Measurements from ENCODE around the gene ABCB4.

The ABCB4 gene

DNA sequence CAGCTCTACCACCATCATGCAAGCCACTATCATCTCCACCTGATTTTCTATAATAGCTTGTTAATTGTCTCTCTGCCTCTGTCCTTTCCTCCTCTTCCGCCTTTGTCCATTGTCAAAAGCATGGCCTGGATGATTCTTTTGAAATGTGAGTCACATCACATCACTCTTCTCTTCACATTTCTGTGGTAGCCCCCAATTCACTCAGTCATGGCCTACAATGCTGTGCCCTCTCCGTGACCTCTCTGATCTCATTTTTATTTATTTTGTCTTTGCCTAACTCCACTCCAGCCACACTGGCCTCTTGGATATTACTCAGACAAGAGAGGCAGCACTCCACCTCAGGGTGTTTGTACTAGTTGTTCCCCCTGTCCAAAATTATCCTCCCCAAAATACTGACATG lies 4.9 kb upstream of the ABCB4 start:
- DNase-seq (ENCODE audit: low read depth, low spot score), result peak; percentile 3
- TF ChIP-seq, protein P1, sequence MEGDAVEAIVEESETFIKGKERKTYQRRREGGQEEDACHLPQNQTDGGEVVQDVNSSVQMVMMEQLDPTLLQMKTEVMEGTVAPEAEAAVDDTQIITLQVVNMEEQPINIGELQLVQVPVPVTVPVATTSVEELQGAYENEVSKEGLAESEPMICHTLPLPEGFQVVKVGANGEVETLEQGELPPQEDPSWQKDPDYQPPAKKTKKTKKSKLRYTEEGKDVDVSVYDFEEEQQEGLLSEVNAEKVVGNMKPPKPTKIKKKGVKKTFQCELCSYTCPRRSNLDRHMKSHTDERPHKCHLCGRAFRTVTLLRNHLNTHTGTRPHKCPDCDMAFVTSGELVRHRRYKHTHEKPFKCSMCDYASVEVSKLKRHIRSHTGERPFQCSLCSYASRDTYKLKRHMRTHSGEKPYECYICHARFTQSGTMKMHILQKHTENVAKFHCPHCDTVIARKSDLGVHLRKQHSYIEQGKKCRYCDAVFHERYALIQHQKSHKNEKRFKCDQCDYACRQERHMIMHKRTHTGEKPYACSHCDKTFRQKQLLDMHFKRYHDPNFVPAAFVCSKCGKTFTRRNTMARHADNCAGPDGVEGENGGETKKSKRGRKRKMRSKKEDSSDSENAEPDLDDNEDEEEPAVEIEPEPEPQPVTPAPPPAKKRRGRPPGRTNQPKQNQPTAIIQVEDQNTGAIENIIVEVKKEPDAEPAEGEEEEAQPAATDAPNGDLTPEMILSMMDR (IDR thresholded peaks at IDR 0.05; ENCODE audit: low read depth, low read length), result no peak
- no peak overlapping the region for H3K4me3 ChIP-seq (ENCODE audit: low read depth, low read length)
- in situ Hi-C loops (cut with HindIII; ENCODE audit: low sequenced_read_pairs), result no loop called here

GRCh38 chr7:87479951-87480350 lies 4.5 kb upstream of the ABCB4 start:
- TF ChIP-seq, protein P1 (IDR thresholded peaks at IDR 0.05; ENCODE audit: low read depth, low read length), result no peak
- H3K4me3 ChIP-seq (ENCODE audit: low read depth, low read length), result no peak overlapping the region
- in situ Hi-C loops (cut with HindIII; ENCODE audit: low sequenced_read_pairs), result no loop called here
- no peak for DNase-seq (ENCODE audit: low read depth, low spot score)

GRCh38 chr7:87476179-87476557 lies 688 bp upstream of the ABCB4 start:
- H3K4me3 ChIP-seq (ENCODE audit: low read depth, low read length), result no peak overlapping the region
- DNase-seq (ENCODE audit: low read depth, low spot score), result no peak
- in situ Hi-C loops (cut with HindIII; ENCODE audit: low sequenced_read_pairs), result no loop called here
- TF ChIP-seq, protein P1 (IDR thresholded peaks at IDR 0.05; ENCODE audit: low read depth, low read length), result no peak

GRCh38 chr7:87474533-87475358 lies 734 bp downstream of the ABCB4 start:
- in situ Hi-C loops (cut with HindIII; ENCODE audit: low sequenced_read_pairs), result no loop called here
- peak; percentile 50 for DNase-seq (ENCODE audit: low read depth, low spot score)
- peak overlapping the region; percentile 42 for H3K4me3 ChIP-seq (ENCODE audit: low read depth, low read length)
- TF ChIP-seq, protein P1 (IDR thresholded peaks at IDR 0.05; ENCODE audit: low read depth, low read length), result no peak

- no peak overlapping the region for H3K4me3 ChIP-seq (ENCODE audit: low read depth, low read length)
- in situ Hi-C loops (cut with HindIII; ENCODE audit: low sequenced_read_pairs), result no loop called here
- TF ChIP-seq, protein P1 (IDR thresholded peaks at IDR 0.05; ENCODE audit: low read depth, low read length), result no peak
- peak; percentile 7 for DNase-seq (ENCODE audit: low read depth, low spot score)
Measured at GRCh38 chr7:87473986-87474385, 1.5 kb downstream of the ABCB4 start.

DNA sequence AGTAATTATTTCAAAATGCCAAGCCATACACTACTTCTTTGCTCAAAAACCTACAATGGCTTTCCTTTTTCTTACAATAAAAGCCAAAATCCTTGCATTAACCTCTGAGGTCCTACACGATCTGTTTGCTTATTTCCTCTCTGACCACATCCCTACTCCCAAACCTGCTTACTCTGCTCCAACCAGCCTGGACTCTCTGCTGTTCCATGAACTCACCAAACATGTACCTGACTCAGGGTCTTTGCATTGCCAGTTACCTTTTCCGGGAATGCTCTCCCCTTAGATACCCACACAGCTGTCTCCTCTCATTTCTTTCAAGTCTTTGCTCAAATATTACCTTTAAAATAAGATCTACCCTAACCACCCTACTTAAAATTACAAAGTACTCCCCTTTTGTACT lies 2.3 kb downstream of the ABCB4 start:
- DNase-seq (ENCODE audit: low read depth, low spot score), result no peak
- H3K4me3 ChIP-seq (ENCODE audit: low read depth, low read length), result no peak overlapping the region
- TF ChIP-seq, protein P1 (IDR thresholded peaks at IDR 0.05; ENCODE audit: low read depth, low read length), result no peak
- in situ Hi-C loops (cut with HindIII; ENCODE audit: low sequenced_read_pairs), result no loop called here

Measured in astrocyte of the spinal cord (primary cell).